HG03565 (cell line): ENCODE measurements around the gene SRP9.
"Not testable (repeated sequence)": the region's sequence is repeated elsewhere in the genome, so short reads cannot be mapped to it uniquely, and the experiment has no call there.

Source experiments
- ATAC-seq: cut with Tn5 transposase; IDR thresholded peaks from one replicate; pipeline ENCODE4 v1.9.1; 2021; ENCODE audit warnings: mild to moderate bottlenecking, moderate library complexity; ENCODE audit not compliant: unreplicated experiment

SRP9 gene

DNA sequence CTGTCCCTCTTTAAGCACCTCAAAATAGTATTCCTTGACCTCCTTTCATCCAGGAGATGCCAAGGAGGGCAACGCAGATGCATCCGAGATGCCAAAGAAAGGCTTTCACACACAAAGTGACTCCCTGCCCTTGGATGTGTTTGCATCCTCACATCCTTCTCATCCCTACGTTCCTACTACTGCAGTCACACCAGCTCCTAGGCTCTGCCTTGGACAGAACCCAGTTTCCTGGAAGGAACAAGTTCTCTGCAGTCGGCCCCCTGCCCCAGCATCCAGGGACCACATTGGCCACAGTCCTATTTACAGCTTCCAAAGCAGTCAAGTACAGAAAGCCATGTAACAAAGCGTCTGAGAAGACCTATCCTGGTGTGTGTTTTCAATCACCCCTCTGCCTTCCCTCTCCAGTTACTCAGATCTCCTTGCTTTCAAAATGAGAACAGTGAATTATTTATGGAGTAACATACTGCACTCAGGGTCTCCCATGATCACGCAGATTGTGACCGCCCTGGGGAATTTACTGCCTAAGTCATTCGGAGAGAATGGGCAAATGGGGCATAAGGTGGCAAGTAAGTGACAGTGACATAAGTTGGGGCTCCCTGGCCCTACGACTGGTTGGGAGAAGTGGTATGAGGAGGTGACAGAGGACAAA lies 21.8 kb upstream of the SRP9 start:
- no peak for ATAC-seq

DNA sequence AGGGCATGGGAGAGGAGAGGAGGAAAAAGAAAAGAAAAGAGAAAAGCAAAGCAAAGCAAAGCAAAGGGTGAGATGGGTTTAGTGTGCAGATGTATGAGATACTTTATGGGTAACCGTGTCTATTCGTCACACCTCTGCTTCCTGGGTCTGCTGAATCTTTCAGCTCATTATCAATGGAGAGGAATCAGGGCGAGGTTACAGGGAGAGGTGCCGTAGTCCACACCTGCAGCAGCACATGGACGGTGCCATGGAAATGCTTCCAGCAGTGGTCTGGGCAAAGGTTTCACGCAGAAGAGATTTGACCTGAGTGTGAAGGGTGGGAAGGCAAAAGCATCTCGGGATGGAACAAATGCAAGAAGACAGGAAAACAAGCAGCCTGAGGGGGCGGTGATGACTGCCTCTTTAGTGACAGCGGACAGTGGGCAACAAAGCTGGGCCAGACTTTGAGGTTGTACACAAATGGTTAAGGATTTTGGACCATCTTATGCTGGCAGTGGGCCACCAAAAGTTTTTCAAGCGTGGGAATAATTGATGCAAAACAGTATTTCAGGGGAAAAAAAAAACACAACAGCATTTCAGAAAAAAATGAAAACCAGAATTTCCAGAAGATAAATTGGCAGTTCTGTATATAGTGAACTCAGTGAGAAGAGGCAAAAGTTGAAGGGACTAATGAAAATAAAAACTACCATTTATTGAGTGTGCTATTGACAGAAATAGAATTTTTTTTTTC lies 19.5 kb upstream of the SRP9 start:
- no peak for ATAC-seq

DNA sequence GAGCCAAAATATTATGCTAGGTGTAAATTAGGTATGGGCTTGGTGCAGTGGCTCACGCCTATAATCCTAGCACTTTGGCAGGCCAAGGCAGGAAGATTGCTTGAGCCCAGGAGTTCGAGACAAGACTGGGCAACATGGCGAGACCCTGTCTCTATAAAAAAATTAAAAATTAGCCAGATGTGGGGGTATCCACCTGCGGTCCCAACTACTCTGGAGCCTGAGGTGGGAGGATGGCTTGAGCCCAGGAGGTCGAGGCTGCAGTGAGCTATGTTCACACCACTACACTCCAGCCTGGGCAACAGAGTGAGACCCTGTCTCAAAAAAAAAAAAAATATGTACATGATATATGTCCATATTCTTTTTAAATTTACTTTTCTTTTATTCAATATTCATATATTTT lies 17.7 kb upstream of the SRP9 start:
- ATAC-seq: not testable (repeated sequence)

DNA sequence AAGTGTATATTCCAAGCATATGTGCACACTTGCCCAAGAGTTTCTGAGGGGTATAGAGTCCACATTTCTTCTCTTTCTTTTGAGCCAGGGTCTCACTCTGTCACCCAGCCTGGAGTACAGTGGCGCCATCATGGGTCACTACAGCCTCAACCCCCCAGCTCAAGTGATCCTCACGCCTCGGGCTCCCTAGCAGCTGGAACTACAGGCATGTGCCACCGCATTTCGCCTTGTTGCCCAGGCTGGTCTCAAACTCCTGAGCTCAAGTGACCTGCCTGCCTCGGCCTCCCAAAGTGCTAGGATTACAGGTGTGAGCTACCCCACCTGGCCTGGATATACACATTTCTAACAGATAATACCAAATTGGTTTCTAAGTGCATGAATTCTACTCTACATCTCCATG lies 17.1 kb upstream of the SRP9 start:
- ATAC-seq: no peak

DNA sequence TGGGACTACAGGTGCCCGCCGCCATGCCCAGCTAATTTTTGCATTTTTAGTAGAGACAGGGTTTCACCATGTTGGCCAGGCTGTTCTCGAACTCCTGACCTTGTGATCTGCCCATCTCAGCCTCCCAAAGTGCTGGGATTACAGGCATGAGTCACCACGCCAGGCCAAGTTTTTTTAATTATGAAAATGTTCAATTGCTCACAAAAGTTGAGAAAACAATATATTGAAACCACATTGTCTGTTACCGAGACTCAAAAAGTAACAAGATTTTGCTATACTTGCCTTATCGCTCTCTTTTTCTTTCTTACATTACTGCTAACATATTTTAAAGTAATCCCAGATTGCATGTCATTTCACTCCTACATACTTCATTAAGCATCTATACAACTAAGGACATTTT lies 16.2 kb upstream of the SRP9 start:
- ATAC-seq: not testable (repeated sequence)

DNA sequence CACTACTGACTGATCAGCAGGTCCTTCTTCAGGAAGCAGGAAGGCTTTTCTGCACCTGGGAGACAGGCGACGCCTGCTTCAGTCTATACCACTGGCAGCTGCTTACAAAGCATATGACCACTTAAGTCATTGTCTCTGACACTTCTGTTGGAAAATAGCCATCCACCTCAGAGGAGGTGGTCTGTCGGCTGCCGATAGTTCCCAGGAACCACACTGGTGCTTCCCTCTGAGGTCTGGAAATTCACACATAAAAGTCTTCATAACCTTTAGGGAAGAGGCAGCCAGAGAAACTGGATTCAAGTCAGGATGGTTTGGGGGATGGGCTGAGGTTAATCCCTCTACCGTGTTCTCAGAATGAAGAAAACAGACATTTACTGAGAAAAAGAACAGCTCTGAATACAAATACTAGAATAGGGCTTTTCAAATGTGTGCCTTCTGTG lies 15.6 kb upstream of the SRP9 start:
- ATAC-seq: no peak

DNA sequence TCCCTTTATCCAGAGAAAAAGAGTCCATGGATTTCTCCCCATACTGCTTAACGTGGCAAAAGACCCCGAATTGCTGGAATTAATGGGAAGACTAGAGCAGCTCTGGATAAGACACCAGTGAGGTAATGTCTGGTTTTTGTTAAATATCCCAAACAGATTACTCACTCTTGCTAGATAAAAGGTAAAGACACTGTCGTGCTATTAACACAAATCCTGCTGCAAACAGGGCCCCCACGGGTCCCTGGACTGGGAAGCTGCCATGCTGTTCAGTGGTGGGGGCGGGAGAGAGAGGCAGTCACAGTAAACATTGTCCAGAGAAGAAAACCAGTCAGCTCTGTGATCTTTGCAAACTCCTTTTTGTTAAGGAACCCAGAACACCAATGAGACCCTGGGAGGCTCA lies 15.2 kb upstream of the SRP9 start:
- ATAC-seq: no peak

DNA sequence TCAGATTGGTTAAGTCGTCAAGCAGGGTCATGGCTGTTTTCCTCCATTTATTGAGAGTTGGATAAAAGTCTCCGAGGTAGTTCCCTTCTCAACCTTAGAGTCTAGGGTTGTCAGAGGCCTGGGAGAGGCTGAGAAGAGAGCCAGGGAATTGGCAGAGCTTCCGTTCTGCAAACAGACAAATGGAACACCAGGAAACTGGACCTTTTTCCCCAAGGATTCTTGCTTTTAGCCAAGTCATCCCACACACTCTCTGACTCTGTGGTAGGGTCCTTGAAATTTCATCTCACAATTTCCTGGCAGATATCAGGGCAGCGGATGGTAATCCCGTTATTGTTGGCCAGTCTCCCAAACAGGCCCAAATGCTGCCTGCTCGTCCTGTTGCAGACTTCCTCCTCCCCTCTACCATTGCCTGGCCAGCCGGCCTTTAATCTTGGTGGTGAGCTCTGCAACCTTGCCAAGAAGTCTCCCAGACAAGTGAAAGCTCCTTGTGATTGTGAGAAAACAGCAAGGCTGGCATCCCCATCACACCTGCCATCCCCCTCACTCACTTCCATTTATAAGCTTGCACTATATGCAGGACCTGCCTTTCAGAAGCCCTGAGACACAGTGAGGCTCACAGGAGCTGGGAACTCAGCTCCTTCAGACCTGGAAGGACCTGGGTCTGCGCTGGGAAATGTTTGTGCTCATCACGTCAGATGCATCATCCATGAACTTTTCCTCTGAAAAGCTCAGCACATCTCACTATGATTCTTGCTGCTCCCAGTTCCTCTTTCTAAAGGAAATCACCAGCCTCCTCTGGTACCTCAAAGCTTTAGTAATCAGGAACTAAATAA lies 13.7 kb upstream of the SRP9 start:
- ATAC-seq: no peak

DNA sequence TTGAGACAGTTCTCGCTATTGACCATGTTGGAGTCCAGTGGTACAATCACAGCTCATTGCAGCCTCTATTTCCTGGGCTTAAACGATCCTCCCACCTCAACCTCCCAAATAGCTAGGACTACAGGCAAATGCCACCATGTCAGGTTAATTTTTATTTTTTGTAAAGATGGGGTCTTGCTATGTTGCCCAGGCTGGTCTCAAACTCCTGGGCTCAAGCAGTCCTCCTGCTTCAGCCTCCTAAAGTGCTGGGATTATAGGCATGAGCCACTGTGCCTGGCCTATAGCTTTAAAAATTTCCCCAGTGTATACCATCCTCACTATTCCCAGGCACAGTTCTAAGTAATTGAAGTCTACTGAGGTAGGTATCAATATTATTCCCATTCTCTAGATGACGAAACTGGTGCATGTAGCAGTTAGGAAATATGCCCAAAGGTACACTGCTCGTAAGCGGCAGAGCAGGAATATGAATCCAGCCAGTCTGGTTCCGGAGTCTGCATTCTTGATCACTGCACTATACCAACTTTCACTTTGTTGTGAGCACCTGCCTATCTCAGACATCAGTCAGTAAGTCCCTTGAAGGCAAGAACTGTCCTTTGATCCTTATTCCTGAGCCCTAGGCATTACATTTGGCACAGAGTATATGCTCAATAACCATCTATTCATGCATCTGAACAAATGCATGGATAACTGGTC lies 11.5 kb upstream of the SRP9 start:
- no peak for ATAC-seq

DNA sequence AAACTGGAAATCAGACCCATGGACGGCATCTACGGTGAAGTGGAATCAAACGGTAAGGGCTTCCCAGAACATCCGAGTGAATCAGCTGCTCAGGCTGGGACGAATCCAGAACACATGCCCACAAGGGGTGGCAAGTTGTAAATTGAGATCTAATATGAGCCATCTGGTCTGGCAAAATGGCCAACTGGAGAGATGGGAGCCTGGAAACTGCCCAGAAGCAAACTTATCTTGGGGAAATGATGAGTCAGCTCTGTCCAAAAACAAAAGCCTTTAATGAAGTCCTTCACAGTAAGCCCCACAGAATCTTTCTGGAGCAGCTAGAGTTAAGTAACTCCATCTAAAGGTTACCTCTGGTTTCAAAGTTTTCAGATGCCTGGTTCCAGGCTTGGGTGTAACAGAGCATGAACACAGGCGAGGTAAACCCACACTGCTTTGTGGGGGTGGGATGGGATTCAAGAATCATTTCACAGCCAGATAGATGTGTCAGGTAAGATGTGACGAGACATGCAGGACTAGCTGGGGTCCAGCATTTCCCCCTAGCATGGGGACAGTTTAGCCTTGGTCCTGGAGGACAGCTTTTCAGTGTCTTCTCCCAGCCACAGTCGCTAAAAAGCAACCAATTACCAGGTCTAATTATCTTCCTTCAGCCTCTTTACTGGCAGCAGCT lies 10.5 kb upstream of the SRP9 start:
- ATAC-seq: no peak

DNA sequence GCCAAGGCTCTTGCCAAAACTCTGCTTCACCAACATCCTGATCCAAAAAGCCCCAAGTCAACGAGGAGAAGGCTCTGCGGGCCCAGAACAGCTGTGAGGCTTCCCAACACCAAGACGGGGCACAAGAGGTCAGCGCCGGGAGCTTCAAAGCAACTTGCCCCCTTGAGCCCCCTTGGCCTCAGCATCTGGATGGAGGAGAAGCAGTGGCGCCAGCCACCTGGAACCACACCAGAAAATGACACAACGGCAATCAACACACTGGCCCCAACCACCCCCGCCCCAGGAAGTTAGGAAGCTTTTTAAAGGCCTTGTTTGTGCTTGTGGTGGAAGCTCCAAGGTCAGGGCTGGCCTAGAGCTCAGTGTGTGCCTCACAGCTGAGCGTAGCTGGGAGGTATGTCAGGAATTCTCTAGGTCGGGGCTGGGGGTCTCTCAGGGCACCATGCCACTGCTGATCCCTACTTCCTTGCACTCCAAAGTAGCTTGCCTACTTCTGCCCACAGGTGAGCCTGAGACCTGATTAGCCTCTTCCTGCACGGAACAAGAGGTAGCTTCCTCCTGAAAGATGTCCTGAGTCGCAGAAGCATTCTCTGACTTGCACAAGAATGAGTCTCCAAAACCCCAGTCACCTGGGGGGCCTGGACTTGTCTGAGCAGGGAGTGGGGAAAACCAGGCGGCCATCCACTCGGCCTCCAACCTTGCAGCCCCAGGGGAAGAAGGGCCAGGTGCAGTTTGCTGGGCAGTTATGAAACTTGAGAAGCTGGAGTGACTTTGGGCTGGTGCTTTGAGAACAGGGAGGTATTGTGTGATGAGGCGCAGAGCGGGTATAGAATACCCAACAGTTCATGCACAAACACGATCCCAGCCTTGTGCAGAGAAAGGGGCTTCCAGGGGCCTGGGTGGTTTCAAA lies 9.7 kb upstream of the SRP9 start:
- no peak for ATAC-seq

DNA sequence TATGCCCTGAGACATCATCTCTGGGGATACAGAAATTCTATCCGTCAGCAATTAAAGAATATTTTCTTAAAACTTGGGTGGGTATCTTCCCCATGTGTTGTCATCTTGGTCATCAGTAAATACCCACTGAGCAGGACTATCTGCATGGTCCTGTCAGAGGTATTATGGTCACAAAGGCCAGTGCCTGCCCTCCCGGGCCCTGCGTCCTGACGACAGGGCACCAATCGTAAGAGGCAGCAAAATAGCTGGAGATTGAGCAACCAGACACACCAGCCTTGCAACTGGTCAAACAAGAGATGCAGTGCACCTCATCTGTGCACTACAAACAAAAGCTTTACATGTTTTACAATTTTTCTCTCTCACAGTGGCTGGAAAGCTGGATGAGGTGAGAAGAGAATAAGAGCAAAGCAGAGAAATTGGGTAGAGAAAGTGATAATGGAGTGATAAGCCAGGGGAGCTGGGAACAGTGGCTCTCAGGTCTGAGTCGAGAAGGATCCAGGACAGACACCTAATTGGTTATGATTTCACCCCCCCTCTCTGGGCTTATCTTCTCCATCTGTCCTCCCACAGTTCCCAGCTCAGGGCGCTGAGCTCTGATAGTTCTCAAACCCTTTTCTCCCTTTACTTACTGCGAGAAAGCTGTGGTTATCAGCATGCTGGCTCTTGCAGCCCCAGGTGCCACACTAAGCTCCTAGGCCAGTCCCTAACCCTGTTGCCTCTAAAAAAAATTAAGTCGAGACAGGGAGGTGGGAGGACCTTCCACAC lies 8.8 kb upstream of the SRP9 start:
- ATAC-seq: no peak

DNA sequence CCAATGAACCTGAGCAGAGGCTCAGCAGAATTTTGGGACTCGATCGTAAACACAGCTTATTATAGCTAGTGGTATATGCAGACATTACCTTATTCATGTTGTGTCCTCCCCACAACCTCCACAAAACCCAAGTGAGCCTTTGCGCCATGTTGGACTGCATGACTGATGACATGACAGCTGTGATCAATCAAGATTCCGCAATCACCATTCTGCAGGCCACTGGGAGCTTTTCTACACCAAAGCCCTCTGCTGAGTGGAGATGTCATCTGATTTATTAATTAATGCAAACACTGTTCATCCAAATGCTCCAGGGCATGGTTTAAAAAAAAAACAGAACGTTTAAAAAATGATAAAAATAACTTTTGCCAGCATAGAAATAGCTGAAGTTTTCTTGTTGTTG lies 7.9 kb upstream of the SRP9 start:
- ATAC-seq: no peak

DNA sequence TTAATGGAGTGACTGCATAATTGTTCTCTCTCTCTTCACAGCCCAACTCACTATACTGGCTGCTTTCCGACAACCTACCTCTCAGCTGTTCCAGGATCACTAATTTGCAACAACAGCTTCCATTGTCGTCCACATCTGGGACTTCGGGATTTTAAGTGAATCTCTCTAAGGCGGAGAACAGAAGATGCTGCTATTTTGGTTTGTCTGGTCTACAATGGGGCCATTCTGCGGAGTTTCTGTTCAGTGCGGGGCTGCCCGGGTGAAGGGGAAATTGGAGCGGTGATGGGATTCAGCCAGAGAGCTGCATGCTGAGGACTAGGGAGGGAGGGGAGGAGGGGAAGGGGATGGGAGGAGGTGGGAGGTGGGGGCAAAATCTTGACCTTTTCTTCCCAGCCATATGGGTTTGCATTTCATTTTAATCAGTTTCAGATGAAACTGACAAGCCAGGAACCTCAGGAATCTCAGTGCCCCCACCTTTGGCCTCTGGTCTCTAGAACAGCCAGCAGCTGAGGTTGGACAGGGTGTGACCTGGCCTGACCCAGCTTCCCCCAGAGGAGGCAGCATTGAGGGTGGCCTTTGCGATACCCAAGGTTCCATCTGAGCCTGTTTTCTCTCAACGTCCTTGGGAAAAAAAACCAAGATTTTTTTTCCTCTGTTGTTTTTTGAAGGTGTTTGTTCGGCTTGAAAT lies 6.9 kb upstream of the SRP9 start:
- ATAC-seq: no peak

DNA sequence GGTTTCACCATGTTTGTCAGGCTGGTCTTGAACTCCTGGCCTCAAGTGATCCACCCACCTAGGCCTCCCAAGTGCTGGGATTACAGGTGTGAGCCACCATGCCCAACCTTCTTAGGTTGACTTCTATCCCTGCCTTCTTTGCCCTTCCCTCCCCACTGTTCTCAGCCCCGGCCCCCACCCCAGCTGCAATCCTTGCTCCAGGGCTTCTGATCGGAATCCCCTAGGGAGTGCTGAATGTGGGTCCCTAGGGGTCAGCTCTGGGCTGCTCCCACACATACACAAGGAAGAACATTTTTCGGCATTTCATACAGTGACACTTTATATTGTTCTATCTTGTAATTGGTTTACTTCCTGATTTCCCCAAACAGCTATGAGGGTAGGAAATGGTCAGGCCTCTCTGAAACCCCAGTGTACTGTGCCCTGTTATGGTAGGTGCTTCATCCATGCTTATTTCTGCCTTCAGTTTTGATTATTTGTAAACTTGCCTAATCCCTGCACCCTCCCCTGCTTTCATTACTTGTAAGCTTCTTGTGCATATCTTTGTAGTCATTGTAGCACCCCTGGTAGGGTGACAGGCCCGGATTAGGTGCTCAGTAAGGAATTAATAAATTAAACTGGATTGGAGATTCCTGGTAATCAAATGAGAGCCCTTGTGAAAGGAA lies 5.8 kb upstream of the SRP9 start:
- no peak for ATAC-seq

DNA sequence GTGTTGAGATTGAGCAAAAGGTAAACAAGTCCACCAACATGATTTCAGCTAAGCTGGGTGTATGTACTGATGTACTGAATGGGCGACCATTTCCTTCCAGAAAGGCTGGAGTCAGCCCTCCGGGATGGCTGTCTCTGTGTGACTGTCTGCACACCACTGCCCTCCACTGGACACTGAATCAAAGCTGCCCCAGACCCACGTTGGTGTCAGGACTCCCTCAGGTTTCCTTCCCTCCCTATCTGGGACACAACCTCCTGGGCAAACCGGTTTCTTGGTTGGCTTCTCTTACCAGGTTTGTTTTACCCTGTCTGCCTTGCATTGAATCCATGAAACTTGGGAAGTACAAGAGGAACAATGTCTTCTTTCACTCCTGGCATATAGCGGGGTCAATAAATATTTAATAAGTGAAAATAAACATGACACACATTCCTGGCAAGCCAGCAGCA lies 5.3 kb upstream of the SRP9 start:
- ATAC-seq: peak; percentile 55

DNA sequence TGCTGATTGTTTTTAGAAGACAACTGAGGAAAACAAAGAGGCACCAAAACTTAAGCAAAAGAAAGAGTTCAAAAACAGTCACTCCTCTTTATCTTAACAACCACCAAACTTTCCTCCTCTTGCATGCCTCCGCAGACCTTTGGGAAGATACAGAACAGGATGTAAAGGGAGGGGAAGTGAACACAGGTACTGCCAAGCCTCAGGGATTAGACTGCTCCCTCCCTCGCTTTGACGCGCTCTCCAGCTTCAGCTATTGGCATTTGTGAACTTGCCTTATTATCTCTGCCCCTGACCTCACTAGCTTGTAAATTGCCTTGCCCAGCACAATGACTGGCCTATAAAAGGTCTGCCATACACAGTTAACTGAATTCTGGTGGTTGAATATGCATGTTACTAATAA lies 4.8 kb upstream of the SRP9 start:
- ATAC-seq: no peak
